Loucy (cell line): Measurements from ENCODE around the gene FAAH2.
"Not testable (repeated sequence)": the region's sequence is repeated elsewhere in the genome, so short reads cannot be mapped to it uniquely, and the experiment has no call there.

Experiments
- H2AFZ ChIP-seq: fragments of 200-600 bp; sonication (generic); 2 replicates; pipeline ENCODE4 v1.6.0; 2016; ENCODE audit warnings: antibody characterized with exemption, mild to moderate bottlenecking, low read length, moderate library complexity
- H3F3A ChIP-seq: fragments of 200-600 bp; 2 replicates; pipeline ENCODE4 v1.6.0; 2016; ENCODE audit warnings: antibody characterized with exemption, low read depth, mild to moderate bottlenecking
- H3K27me3 ChIP-seq: fragments of 200-600 bp; sonication (generic); 2 replicates; pipeline ENCODE4 v1.6.1; 2014; ENCODE audit warnings: low read length, mild to moderate bottlenecking; ENCODE audit not compliant: insufficient read depth, poor library complexity, severe bottlenecking
- H3K36me3 ChIP-seq: fragments of 200-600 bp; sonication (generic); 2 replicates; pipeline ENCODE4 v1.6.1; 2016; ENCODE audit warnings: low read length; ENCODE audit not compliant: insufficient read depth
- H3K4me1 ChIP-seq: fragments of 200-600 bp; sonication (generic); 2 replicates; pipeline ENCODE4 v1.5.1; 2014; ENCODE audit warnings: low read length, mild to moderate bottlenecking; ENCODE audit not compliant: insufficient read depth, poor library complexity, severe bottlenecking
- H3K4me2 ChIP-seq: fragments of 200-600 bp; sonication (generic); 2 replicates; pipeline ENCODE4 v1.6.0; 2014; ENCODE audit warnings: antibody characterized with exemption, low read length, low read depth, mild to moderate bottlenecking; ENCODE audit not compliant: poor library complexity, severe bottlenecking
- H3K4me3 ChIP-seq: fragments of 200-600 bp; sonication (generic); 2 replicates; pipeline ENCODE4 v1.5.1; 2014; ENCODE audit warnings: low read length, mild to moderate bottlenecking, mixed read lengths; ENCODE audit not compliant: poor library complexity, severe bottlenecking
- H3K79me2 ChIP-seq: fragments of 200-600 bp; sonication (generic); 2 replicates; pipeline ENCODE4 v1.6.1; 2014; ENCODE audit warnings: low read length; ENCODE audit not compliant: insufficient read depth
- H3K9ac ChIP-seq: fragments of 200-600 bp; sonication (generic); 2 replicates; pipeline ENCODE4 v1.6.0; 2014; ENCODE audit warnings: mild to moderate bottlenecking, low read depth, low read length, moderate library complexity; ENCODE audit not compliant: poor library complexity, severe bottlenecking
- H3K9me2 ChIP-seq: fragments of 200-600 bp; sonication (generic); replicated peaks from 2 replicates; pipeline ENCODE4 v1.6.1; 2016; ENCODE audit warnings: low read depth, low read length, mixed read lengths
- H3K9me3 ChIP-seq: fragments of 200-600 bp; sonication (generic); 2 replicates; pipeline ENCODE4 v1.6.1; 2014; ENCODE audit warnings: mild to moderate bottlenecking, antibody characterized with exemption, low read length, low read depth; ENCODE audit not compliant: insufficient read depth
- H4K20me1 ChIP-seq: fragments of 200-600 bp; sonication (generic); 2 replicates; pipeline ENCODE4 v1.6.0; 2014; ENCODE audit warnings: antibody characterized with exemption, low read length, mild to moderate bottlenecking; ENCODE audit not compliant: insufficient read depth, poor library complexity, severe bottlenecking
- EZH2phosphoT487 ChIP-seq: fragments of 200-600 bp; IDR thresholded peaks from 2 replicates; pipeline ENCODE4 v1.6.1; 2018; ENCODE audit warnings: antibody characterized with exemption, mild to moderate bottlenecking, moderate library complexity, borderline replicate concordance
- TF ChIP-seq, protein P1 (sequence below): fragments of 200-600 bp; sonication (generic); conservative IDR thresholded peaks from 2 replicates; pipeline ENCODE4 v1.5.1; 2014; ENCODE audit warnings: mild to moderate bottlenecking, antibody characterized with exemption, low read length

The FAAH2 gene

GRCh38 chrX:57285001-57285400 lies 1.5 kb upstream of the FAAH2 start:
- no peaks in the 10 kb centered on the region for H3F3A ChIP-seq
- no peak overlapping the region for H2AFZ ChIP-seq
- no peaks in the 10 kb centered on the region for H3K9me2 ChIP-seq
- no peaks in the 10 kb centered on the region for H3K36me3 ChIP-seq
- no peaks in the 10 kb centered on the region for H3K9me3 ChIP-seq
- no peak overlapping the region for H3K4me3 ChIP-seq
- no peak overlapping the region for H3K4me2 ChIP-seq
- no peaks in the 10 kb centered on the region for H4K20me1 ChIP-seq
- TF ChIP-seq, protein P1, sequence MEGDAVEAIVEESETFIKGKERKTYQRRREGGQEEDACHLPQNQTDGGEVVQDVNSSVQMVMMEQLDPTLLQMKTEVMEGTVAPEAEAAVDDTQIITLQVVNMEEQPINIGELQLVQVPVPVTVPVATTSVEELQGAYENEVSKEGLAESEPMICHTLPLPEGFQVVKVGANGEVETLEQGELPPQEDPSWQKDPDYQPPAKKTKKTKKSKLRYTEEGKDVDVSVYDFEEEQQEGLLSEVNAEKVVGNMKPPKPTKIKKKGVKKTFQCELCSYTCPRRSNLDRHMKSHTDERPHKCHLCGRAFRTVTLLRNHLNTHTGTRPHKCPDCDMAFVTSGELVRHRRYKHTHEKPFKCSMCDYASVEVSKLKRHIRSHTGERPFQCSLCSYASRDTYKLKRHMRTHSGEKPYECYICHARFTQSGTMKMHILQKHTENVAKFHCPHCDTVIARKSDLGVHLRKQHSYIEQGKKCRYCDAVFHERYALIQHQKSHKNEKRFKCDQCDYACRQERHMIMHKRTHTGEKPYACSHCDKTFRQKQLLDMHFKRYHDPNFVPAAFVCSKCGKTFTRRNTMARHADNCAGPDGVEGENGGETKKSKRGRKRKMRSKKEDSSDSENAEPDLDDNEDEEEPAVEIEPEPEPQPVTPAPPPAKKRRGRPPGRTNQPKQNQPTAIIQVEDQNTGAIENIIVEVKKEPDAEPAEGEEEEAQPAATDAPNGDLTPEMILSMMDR: no peak
- TF ChIP-seq EZH2phosphoT487: no peak
- no peaks in the 10 kb centered on the region for H3K27me3 ChIP-seq
- H3K79me2 ChIP-seq: no peaks in the 10 kb centered on the region
- no peak overlapping the region for H3K9ac ChIP-seq
- peaks cover 22% of the 10 kb centered on the region for H3K4me1 ChIP-seq

- Histone ChIP-seq H3K4me3 (peak overlapping the region; percentile 25), H3K9ac (no peak overlapping the region), H3K36me3 (no peaks in the 10 kb centered on the region), H3K4me1 (peaks cover 9% of the 10 kb centered on the region), H3K9me2 (no peaks in the 10 kb centered on the region), H3K9me3 (no peaks in the 10 kb centered on the region), H3K4me2 (peak overlapping the region; percentile 42), H4K20me1 (no peaks in the 10 kb centered on the region), H3F3A (no peaks in the 10 kb centered on the region), H3K79me2 (no peaks in the 10 kb centered on the region), H2AFZ (no peak overlapping the region), H3K27me3 (no peaks in the 10 kb centered on the region)
- TF ChIP-seq EZH2phosphoT487: no peak
- TF ChIP-seq, protein P1: no peak
Measured at GRCh38 chrX:57289089-57289488, 2.6 kb downstream of the FAAH2 start.

DNA sequence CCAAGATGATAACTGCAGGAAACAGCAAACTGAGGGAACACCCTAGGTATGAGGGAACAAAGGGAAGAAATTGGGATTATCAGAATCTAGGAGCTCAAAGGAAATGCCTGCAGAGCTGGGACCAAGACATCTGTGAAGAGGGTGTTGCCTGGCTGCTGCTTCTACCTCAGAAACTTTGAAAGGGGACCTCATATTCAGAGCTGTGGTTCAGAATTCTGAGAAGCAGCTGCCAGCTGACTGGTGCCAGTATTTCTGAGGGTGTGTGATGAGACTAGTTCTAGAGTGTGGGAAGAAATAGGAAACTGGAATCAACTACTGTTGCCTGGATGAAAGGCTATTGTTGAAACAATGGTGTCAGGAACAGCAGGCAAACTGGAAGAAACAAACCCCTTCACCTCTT lies 8.5 kb downstream of the FAAH2 start:
- no peak overlapping the region for H3K9ac ChIP-seq
- H4K20me1 ChIP-seq: no peaks in the 10 kb centered on the region
- no peaks in the 10 kb centered on the region for H3K9me3 ChIP-seq
- no peaks in the 10 kb centered on the region for H3K4me1 ChIP-seq
- no peaks in the 10 kb centered on the region for H3K9me2 ChIP-seq
- no peak overlapping the region for H3K4me2 ChIP-seq
- no peaks in the 10 kb centered on the region for H3K79me2 ChIP-seq
- no peak overlapping the region for H2AFZ ChIP-seq
- H3K4me3 ChIP-seq: no peak overlapping the region
- TF ChIP-seq, protein P1: no peak
- TF ChIP-seq EZH2phosphoT487: no peak
- no peaks in the 10 kb centered on the region for H3K27me3 ChIP-seq
- no peaks in the 10 kb centered on the region for H3K36me3 ChIP-seq
- no peaks in the 10 kb centered on the region for H3F3A ChIP-seq

- H3K4me1 ChIP-seq, H3K79me2 ChIP-seq, H3K4me2 ChIP-seq, H3K36me3 ChIP-seq, H3K9ac ChIP-seq, H3F3A ChIP-seq, H4K20me1 ChIP-seq, H3K9me2 ChIP-seq, H3K4me3 ChIP-seq, H3K27me3 ChIP-seq, H3K9me3 ChIP-seq, H2AFZ ChIP-seq: not testable (repeated sequence)
Measured at GRCh38 chrX:57295679-57296078, 9.2 kb downstream of the FAAH2 start.
